ENCODE results near the gene ADCY2.

Gene ADCY2

GRCh38 chr5:7518947-7519560 lies 123.1 kb downstream of the ADCY2 start:
- DNase-seq = peak; percentile 32

DNA sequence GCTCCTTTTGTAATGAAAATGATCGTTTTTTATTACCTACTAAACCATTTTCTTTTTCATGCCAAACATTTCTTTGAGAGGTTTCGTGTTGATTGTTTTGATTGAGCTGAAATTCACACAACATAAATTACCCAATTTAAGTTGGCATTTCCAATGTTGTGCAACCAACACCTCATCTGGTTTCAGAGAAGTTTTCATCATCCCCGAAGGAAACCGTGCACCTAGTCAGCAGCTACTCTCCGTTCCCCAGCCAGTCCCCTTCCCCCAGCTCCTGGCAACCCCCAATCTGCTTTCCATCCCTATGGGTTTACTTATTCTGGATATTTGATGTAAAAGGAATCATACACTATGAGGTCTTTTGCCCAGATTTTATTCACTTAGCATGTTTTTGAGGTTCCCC lies 123.6 kb downstream of the ADCY2 start:
- DNase-seq = no peak

- no peak for DNase-seq
Observed at GRCh38 chr5:7529880-7530279, 133.9 kb downstream of the ADCY2 start.

GRCh38 chr5:7533941-7534340 lies 138.0 kb downstream of the ADCY2 start:
- no peak for DNase-seq

DNA sequence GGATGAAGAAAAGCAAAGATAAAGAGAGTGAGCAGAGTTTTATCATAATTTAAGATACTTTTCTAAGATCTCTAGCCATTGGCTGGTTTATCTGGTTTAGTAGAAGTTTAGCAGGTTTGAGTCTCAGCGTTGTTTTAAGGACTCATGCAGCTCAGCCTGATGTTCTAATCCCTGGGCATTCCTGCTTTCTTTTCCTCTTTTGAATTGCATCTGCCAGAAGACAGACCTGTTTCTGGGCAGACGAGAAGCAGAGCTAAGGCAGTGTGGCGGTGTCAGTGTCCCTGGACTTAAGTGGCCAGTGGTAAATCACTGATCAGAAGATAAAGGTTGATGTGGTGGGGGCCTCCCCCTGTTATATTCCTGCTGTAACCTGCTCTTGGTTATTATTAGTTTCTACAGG lies 138.6 kb downstream of the ADCY2 start:
- DNase-seq = no peak

GRCh38 chr5:7537573-7537972 lies 141.6 kb downstream of the ADCY2 start:
- DNase-seq = no peak

GRCh38 chr5:7539571-7539970 lies 143.6 kb downstream of the ADCY2 start:
- DNase-seq = no peak

DNA sequence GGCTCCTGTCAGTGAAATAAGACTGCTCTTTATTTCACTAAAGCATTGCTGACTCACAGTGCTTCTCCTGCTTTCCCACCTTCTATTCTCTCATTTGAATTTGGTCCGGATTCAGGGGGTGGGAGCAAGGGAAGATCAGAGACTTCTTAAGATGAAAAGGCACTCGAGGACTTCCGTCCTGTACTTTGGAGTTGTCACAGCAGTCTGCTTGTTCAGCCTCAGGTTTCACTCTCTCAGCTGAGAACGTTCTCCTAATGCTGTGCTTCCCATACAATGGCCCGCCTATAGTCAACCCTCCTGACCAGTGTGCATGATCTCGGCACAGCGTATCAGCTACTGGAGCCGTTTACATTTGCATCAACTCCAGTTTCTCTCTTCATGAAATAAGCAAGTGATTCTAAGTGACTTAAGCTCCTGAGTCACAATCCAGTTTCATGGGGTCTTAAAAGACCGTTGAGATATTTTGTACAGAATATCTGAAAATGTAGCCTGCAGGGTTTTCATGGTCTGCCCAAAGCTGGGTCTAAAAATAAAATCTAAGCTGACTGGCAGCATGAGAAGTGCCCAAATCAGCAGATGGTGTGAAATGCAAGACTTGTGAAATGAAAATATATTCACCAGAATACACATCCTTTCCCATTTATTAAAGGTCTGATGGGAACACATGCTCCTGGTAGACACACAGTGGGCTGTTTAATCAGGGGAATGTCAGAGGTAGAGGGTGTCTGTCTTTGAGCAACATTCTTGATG lies 145.0 kb downstream of the ADCY2 start:
- DNase-seq = no peak

- no peak for DNase-seq
Observed at GRCh38 chr5:7541898-7542297, 146.0 kb downstream of the ADCY2 start.

GRCh38 chr5:7546555-7546954 lies 150.6 kb downstream of the ADCY2 start:
- DNase-seq = no peak

DNA sequence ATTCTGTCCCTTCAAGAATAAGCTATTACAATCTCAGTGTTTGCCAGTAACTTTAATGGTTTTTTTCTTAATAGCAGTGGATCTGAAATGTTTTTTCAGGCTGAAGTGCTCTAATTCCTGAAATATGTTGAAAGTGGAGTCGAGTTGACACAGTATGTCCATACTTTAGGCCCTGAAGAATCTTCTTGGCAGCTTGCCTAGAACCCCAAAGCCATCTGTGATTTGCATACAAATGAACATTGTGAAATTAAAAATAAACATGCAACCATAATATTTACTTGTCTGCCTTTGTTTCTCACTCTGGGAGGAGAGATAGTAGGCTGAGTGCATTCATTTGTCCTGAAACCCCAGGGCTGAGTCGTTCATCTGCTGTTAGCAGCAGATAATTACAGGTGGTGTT lies 152.7 kb downstream of the ADCY2 start:
- peak; percentile 45 for DNase-seq

DNA sequence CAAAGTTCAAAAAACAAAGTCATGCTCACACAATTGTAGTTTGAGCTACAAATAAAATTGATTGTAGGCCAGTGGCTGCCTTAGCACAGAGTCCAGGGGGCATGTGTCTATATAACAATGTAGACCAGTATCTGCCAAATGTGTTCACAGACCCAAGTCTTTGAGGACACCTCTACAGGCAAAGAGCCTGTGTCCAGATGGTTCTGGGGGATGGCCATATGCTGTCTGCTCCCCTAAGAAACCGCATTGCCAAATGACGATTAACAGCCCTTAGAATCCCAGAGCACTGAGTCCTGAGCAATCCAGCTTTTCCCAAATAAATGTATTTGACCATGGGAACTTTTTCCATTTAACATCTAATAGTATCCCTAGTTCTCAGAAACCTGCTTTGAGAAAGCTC lies 169.6 kb downstream of the ADCY2 start:
- no peak for DNase-seq

DNA sequence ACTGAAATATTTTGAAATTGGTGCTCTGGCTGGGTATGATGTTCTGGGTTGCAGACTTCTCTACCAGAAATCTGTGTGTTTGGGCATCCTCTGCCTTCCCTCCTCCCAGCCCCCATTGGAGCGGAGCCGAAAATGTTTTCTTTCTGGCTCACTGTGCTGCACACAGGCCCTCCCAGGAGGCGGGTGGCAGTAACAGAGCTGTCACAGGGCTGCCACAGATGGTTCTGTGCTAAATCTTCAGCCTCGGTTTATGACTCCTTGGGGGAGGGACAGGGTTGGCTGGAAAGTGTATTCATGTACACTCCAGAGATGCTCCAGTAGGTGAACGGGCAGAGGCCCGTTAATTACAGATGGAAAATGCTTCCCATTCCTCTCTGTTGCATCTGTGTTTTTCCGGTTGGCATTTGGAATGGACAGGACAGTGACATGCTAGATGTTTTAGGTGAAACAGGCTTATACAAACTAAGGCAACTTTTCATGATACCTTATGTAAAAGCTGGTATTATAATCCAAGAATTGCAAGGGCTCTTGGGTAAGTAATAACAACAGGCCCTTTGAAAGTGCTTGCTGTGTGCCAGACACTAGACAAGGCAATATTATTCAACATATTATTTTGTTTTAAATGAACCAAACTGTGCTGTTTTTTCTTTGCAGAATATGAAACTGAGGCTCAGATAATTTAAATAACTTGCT lies 180.2 kb downstream of the ADCY2 start:
- no peak for DNase-seq

DNA sequence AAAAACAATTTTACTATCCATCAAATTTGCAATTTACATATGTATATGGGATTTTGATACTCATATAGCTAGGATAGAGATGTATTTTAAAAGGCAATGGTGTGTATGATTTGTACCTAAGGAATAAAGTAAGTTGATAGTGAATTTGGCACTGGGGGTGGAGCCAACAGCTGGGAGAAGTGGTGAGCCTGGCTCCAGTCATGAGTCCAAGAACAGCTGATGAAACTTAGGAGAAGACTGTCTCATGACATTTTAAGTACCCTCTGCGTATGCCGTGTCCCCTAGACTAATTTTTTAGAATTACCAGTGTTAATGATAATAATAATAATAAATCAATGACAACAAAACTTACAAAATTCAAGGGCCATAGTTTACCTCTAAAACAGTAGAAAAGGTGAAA lies 181.4 kb downstream of the ADCY2 start:
- no peak for DNase-seq

GRCh38 chr5:7578071-7578470 lies 182.1 kb downstream of the ADCY2 start:
- no peak for DNase-seq

DNA sequence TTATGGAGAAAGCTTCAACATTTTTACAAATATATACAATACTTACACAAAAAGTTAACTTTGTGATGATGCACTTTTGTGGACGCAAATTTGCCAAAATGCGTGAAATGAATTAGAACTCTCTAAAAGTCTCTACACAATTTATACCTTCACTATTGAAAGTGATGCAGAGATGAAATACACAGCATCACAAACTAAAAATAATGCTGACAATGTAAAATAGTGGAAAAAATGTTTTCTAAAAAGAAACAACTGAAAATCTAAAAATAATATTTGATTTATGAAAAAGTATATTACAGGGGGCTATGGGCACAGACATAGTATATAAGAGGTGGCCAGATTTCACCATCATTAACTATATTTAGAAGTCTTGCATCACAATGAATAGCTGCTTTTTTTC lies 188.8 kb downstream of the ADCY2 start:
- DNase-seq = no peak

GRCh38 chr5:7585807-7586206 lies 189.9 kb downstream of the ADCY2 start:
- DNase-seq = no peak

GRCh38 chr5:7586480-7586879 lies 190.5 kb downstream of the ADCY2 start:
- DNase-seq = no peak

DNA sequence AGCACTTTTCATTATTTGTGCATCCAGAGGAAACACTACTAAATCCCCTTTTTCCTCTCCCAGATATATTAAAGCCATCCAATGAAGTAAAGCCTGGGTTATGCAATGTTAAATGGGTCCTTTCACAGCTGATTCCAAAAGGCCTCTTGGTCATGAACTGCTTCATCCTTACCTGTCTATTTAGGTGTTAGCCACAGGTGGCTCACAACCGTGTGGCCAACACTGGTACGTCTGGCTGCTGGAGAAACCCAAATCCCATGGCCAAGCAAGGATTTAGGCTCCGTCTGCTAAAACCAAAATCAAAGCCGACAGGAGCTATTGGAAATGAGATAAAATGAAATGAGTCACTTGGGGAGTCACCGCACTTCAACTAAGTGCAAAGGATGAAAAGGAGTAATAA lies 193.9 kb downstream of the ADCY2 start:
- no peak for DNase-seq

- peak; percentile 19 for DNase-seq
Observed at GRCh38 chr5:7592910-7593309, 197.0 kb downstream of the ADCY2 start.

DNA sequence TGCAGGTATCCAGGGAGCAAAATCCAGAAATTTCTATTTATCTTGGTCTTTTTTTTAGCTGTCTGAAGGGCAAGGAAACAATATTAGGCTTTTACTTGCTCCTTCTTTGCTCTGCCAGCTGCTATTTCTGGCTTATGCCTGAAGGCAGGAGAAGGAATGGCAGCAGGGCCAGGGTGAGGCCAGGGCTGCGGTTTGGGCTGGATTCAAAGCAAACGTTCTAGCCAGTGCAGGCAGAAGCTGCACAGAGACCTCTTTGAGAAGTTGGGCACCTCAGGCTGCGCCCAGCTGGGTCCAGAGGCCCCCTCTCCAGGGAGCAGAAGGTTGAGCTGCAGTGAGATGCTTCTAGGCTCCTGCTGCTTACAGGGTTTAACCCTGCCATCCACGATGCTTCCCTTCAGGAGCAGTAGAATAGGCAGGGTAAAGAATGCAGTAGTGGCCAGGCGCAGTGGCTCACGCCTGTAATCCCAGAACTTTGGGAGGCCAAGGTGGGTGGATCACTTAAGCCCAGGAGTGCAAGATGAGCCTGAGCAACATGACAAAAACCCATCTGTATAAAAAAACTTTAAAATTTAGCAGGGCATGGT lies 201.2 kb downstream of the ADCY2 start:
- no peak for DNase-seq

DNA sequence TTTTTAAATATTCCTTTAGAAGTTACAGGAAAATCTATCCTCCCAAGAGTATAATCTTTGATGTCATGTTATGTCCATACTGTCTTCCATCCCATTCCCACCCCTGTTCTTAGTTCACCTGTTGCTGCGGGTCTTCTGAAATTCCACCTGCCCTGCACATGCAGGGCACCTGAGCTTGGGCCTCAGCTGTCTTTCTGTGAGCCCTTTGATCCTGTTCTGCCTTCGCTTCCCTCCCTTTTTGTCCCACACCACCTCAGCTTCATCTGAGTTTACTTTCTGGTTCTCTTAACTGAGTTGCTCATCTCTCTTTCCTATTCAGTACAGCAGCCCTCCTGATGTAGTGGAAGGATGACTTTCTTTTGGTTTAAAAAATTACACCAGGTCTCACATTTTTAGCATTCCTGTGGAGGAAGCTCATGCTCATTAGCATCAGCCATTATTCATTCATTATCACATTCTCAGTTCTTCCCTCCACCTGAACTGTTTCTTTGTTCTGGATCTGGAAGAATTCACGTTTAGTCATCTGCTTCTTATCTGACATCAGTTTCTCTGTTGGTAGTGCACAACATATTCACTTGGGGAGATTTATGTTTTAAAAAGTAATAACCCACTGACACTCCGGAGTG lies 211.0 kb downstream of the ADCY2 start:
- no peak for DNase-seq

DNA sequence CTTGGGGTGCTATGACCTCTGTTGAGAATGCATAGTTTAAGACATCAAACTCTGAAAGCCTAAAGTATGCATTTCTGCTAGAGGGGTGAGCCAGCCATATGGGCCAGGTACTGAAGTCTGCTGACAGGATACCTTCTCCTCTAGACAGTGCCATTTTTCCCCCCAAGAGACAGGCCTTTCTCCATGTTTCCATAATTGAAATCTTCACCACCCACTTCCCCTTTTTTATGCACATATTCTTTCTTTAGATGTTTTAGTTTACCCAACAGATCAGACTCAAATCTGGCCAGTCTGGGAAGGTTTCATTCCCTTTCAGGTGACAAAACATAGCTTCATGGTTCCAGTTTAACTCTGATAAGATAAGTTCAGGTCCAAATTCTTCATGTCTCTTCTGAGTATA lies 212.8 kb downstream of the ADCY2 start:
- DNase-seq = no peak

Measured in NCI-H69 (cell line).